ENCODE data around the gene CREB3L1. TPM values are rescaled to one million over a fixed set of nuclear protein-coding genes. Genes with fewer than 3 reads are reported as not detected.

Gene CREB3L1
- total and polyA plus RNA-seq, 5 donors: 9.7 to 18.8 (median 15.2) TPM

- 40% methylated on average over 3 of the region's 3 CpGs for WGBS
- Histone ChIP-seq H3K27me3 (ENCODE audit: control insufficient read depth, insufficient read depth) (no peaks in the 10 kb centered on the region), H3K4me1 (ENCODE audit: control insufficient read depth, insufficient read depth, low read length) (peaks cover 23% of the 10 kb centered on the region), H3K4me3 (ENCODE audit: low read length) (no peak overlapping the region), H3K27ac (ENCODE audit: low read length) (peak overlapping the region; percentile 81), H3K9me3 (ENCODE audit: control insufficient read depth, low read length) (no peaks in the 10 kb centered on the region)
- ATAC-seq: no peak
- no peak for DNase-seq
- intact Hi-C loops (cut with DNase I): no loop called here
Observed at GRCh38 chr11:46350695-46351094, 73.2 kb downstream of the CREB3L1 start.

- peak overlapping the region; percentile 81 for H3K27ac ChIP-seq (ENCODE audit: low read length)
- H3K4me1 ChIP-seq (ENCODE audit: control insufficient read depth, insufficient read depth, low read length): peaks cover 23% of the 10 kb centered on the region
- H3K4me3 ChIP-seq (ENCODE audit: low read length): no peak overlapping the region
- no peaks in the 10 kb centered on the region for H3K27me3 ChIP-seq (ENCODE audit: control insufficient read depth, insufficient read depth)
- WGBS: 76% methylated on average over 8 of the region's 8 CpGs
- no peak for ATAC-seq
- no peaks in the 10 kb centered on the region for H3K9me3 ChIP-seq (ENCODE audit: control insufficient read depth, low read length)
- peak in 2 of 3 donors; percentile 22 to 38 for DNase-seq
- intact Hi-C loops (cut with DNase I): no loop called here
Observed at GRCh38 chr11:46351148-46351547, 73.7 kb downstream of the CREB3L1 start.

- Histone ChIP-seq H3K4me3 (ENCODE audit: low read length) (no peak overlapping the region), H3K27ac (ENCODE audit: low read length) (peak overlapping the region; percentile 81), H3K9me3 (ENCODE audit: control insufficient read depth, low read length) (no peaks in the 10 kb centered on the region), H3K4me1 (ENCODE audit: control insufficient read depth, insufficient read depth, low read length) (peaks cover 23% of the 10 kb centered on the region), H3K27me3 (ENCODE audit: control insufficient read depth, insufficient read depth) (no peaks in the 10 kb centered on the region)
- DNase-seq (peak in 1 of 3 donors; percentile 29), ATAC-seq (peak in 1 of 2 donors; percentile 5)
- intact Hi-C loops (cut with DNase I): no loop called here
- 42% methylated on average over 5 of the region's 5 CpGs for WGBS
Observed at GRCh38 chr11:46351606-46352005, 74.1 kb downstream of the CREB3L1 start.

GRCh38 chr11:46352063-46352841 lies 74.8 kb downstream of the CREB3L1 start:
- Histone ChIP-seq H3K27me3 (ENCODE audit: control insufficient read depth, insufficient read depth) (no peaks in the 10 kb centered on the region), H3K27ac (ENCODE audit: low read length) (peak overlapping the region; percentile 81), H3K9me3 (ENCODE audit: control insufficient read depth, low read length) (no peaks in the 10 kb centered on the region), H3K4me1 (ENCODE audit: control insufficient read depth, insufficient read depth, low read length) (peaks cover 20% of the 10 kb centered on the region), H3K4me3 (ENCODE audit: low read length) (no peak overlapping the region)
- intact Hi-C loops (cut with DNase I): no loop called here
- DNase-seq (peak; percentile 63 to 83 (median 74)), ATAC-seq (peak; percentile 2 to 34)
- 45% methylated on average over 33 of the region's 33 CpGs for WGBS

- Histone ChIP-seq H3K27ac (ENCODE audit: low read length) (no peak overlapping the region), H3K27me3 (ENCODE audit: control insufficient read depth, insufficient read depth) (no peaks in the 10 kb centered on the region), H3K4me1 (ENCODE audit: control insufficient read depth, insufficient read depth, low read length) (peaks cover 15% of the 10 kb centered on the region), H3K9me3 (ENCODE audit: control insufficient read depth, low read length) (no peaks in the 10 kb centered on the region), H3K4me3 (ENCODE audit: low read length) (no peak overlapping the region)
- peak in 1 of 3 donors; percentile 40 for DNase-seq
- WGBS: 23% methylated on average over 9 of the region's 9 CpGs
- intact Hi-C loops (cut with DNase I): no loop called here
- no peak for ATAC-seq
Observed at GRCh38 chr11:46353698-46354097, 76.2 kb downstream of the CREB3L1 start.

- 88% methylated on average over 7 of the region's 7 CpGs for WGBS
- H3K27me3 ChIP-seq (ENCODE audit: control insufficient read depth, insufficient read depth): no peaks in the 10 kb centered on the region
- peaks cover 5% of the 10 kb centered on the region for H3K4me1 ChIP-seq (ENCODE audit: control insufficient read depth, insufficient read depth, low read length)
- ATAC-seq (no peak), DNase-seq (peak in 2 of 3 donors; percentile 17 to 30)
- H3K4me3 ChIP-seq (ENCODE audit: low read length): no peak overlapping the region
- intact Hi-C loops (cut with DNase I): no loop called here
- no peaks in the 10 kb centered on the region for H3K9me3 ChIP-seq (ENCODE audit: control insufficient read depth, low read length)
- no peak overlapping the region for H3K27ac ChIP-seq (ENCODE audit: low read length)
Observed at GRCh38 chr11:46356924-46357482, 79.5 kb downstream of the CREB3L1 start.

GRCh38 chr11:46357483-46357936 lies 80.0 kb downstream of the CREB3L1 start:
- no peak overlapping the region for H3K27ac ChIP-seq (ENCODE audit: low read length)
- intact Hi-C loops (cut with DNase I): no loop called here
- WGBS: 75% methylated on average over 11 of the region's 11 CpGs
- no peaks in the 10 kb centered on the region for H3K27me3 ChIP-seq (ENCODE audit: control insufficient read depth, insufficient read depth)
- H3K4me1 ChIP-seq (ENCODE audit: control insufficient read depth, insufficient read depth, low read length): peaks cover 4% of the 10 kb centered on the region
- no peak for ATAC-seq
- no peak overlapping the region for H3K4me3 ChIP-seq (ENCODE audit: low read length)
- peak in 2 of 3 donors; percentile 17 to 49 for DNase-seq
- no peaks in the 10 kb centered on the region for H3K9me3 ChIP-seq (ENCODE audit: control insufficient read depth, low read length)

- DNase-seq (no peak), ATAC-seq (no peak)
- Histone ChIP-seq H3K4me3 (ENCODE audit: low read length) (no peak overlapping the region), H3K9me3 (ENCODE audit: control insufficient read depth, low read length) (no peaks in the 10 kb centered on the region), H3K27me3 (ENCODE audit: control insufficient read depth, insufficient read depth) (no peaks in the 10 kb centered on the region), H3K4me1 (ENCODE audit: control insufficient read depth, insufficient read depth, low read length) (peaks cover 9% of the 10 kb centered on the region), H3K27ac (ENCODE audit: low read length) (no peak overlapping the region)
- 77% methylated on average over 1 of the region's 1 CpG for WGBS
- intact Hi-C loops (cut with DNase I): no loop called here
Observed at GRCh38 chr11:46359953-46360352, 82.5 kb downstream of the CREB3L1 start.

GRCh38 chr11:46360878-46361277 lies 83.4 kb downstream of the CREB3L1 start:
- no peaks in the 10 kb centered on the region for H3K27me3 ChIP-seq (ENCODE audit: control insufficient read depth, insufficient read depth)
- H3K27ac ChIP-seq (ENCODE audit: low read length): peak overlapping the region; percentile 83
- no peaks in the 10 kb centered on the region for H3K9me3 ChIP-seq (ENCODE audit: control insufficient read depth, low read length)
- DNase-seq (peak in 2 of 3 donors; percentile 12 to 46), ATAC-seq (no peak)
- no peak overlapping the region for H3K4me3 ChIP-seq (ENCODE audit: low read length)
- WGBS: 39% methylated on average over 7 of the region's 7 CpGs
- H3K4me1 ChIP-seq (ENCODE audit: control insufficient read depth, insufficient read depth, low read length): peaks cover 10% of the 10 kb centered on the region
- intact Hi-C loops (cut with DNase I): no loop called here

- peaks cover 10% of the 10 kb centered on the region for H3K4me1 ChIP-seq (ENCODE audit: control insufficient read depth, insufficient read depth, low read length)
- H3K27me3 ChIP-seq (ENCODE audit: control insufficient read depth, insufficient read depth): no peaks in the 10 kb centered on the region
- H3K9me3 ChIP-seq (ENCODE audit: control insufficient read depth, low read length): no peaks in the 10 kb centered on the region
- 8% methylated on average over 26 of the region's 26 CpGs for WGBS
- DNase-seq: peak; percentile 73 to 92 (median 88)
- H3K4me3 ChIP-seq (ENCODE audit: low read length): peak overlapping the region; percentile 32
- intact Hi-C loops (cut with DNase I): no loop called here
- peak overlapping the region; percentile 83 for H3K27ac ChIP-seq (ENCODE audit: low read length)
- peak; percentile 72 to 79 for ATAC-seq
Observed at GRCh38 chr11:46361283-46362155, 84.1 kb downstream of the CREB3L1 start.

All from right cardiac atrium (tissue), 5 donors.